OCI-M2 (cell line): ENCODE results near the gene PIP4K2A.
"Not testable (repeated sequence)": the region's sequence is repeated elsewhere in the genome, so short reads cannot be mapped to it uniquely, and the experiment has no call there.

Experiments
- DNase-seq: peaks from one replicate; lab custom pipeline; 2025; ENCODE audit not compliant: unreplicated experiment; lab: John Stamatoyannopoulos, UW

PIP4K2A gene

GRCh38 chr10:22719406-22720042, 5.1 kb upstream of the PIP4K2A start:
- no peak for DNase-seq

DNA sequence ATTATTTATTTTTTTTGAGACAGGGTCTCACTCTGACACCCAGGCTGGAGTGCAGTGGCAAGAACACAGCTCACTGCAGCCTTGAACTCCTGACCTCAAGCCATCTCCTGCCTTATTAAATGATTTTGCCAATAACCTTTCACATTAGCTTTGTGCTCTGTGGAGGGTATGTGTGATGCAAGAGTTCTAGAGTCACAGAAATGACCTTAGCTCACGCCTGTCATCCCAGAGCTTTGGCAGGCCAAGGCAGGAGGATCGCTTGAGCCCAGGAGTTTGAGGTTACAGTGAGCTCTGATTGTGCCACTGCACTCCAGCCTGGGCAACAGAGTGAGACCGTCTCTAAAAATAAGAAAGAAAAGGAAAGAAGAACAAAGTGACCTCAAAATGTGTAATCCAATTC, 4.3 kb upstream of the PIP4K2A start:
- DNase-seq, result not testable (repeated sequence)

DNA sequence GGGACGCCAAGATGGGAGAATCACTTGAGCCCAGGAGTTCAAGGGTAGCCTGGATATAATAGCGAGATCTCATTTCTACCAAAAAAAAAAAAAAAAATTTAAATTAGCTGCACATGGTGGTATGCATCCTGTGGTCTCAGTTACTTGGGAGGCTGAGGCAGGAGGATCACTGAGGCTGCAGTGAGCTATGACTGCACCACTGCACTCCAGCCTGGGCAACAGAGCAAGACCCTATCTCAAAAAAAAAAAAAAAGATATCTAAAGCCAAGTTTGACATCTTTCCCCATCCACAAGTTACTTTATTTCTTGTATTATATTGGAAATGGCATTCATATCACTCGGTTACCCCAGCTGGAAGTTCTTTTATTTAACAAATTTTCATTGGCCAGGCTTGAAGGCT, 3.4 kb upstream of the PIP4K2A start:
- no peak for DNase-seq

- DNase-seq, result no peak
These were observed 2.6 kb upstream of the PIP4K2A start for GRCh38 chr10:22716943-22717342.

DNA sequence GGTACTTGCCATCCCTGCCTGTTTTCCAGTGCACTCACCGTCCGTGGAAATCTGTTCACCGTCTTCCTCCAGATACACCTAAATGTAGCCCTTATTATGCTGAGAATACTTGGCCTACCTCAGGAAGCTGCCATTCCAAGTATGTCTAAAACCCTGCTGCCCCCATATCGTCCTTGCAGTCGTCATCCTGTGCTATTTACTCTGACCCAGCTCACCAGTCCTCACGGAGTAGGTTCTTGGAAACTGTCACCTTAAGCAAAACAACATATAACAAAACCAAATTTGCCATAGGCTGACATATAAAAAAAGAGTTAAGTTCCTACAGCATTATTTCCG, 880 bp upstream of the PIP4K2A start:
- no peak for DNase-seq

DNA sequence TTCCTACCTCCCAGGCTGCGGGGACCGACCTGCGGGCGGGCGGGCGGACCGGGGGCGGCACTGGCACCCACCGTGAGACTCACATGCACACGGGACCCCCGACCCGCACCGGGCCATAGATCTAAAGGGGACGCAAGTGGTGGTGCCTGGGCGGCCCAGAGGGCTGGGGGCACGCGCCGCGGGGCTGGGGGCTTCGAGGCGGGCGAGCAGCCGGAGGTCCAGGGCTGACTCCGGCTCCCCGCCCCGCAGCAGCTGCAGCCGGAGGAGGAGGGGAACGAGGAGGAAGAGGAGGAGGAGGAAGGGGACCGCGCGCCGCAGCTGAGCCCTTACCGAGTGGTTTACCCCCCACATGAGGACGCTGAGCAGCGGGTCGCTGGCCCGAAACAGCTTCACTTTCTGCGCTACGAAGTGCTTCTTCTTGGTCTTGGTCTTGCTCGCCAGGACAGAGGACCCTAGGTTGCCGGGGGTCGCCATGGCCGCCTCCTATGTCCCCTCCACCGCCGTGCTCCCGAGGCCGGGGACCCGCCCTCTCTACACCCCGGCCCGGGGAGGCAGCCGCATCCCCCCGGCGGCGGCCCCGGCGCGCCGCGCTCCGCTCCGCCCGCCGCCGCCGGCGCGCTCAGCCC, 412 bp downstream of the PIP4K2A start:
- DNase-seq, result no peak

GRCh38 chr10:22712956-22713852, 1.2 kb downstream of the PIP4K2A start:
- no peak for DNase-seq

GRCh38 chr10:22712211-22712955, 2.0 kb downstream of the PIP4K2A start:
- no peak for DNase-seq

GRCh38 chr10:22711373-22711772, 3.0 kb downstream of the PIP4K2A start:
- DNase-seq, result no peak

DNA sequence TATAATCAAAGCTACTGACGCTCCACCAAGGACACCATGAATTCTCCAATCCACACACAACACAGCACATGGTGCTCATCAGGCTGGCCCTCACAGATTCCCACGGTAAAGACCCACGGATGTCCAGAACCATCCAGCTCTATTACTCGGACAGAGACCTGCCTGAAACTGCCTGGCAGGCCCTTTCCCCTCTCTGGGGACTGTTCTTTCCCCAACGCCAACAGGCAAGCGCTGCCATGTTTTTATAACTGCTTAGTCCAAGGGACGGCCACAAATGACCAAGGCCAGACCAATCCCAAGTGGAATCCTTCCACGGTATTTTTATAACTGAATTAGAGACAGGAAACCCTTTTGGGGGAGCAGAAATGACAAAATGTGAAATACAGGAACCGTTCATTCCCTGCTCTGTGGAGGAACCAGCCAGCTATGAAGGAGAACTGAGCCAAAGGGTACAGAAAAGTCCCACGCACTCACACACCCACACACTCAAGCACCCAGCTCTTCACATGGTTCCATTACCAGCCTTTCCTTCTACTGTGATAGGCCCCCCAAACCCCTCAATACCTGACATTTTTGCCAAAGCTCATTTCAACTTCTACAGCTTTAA, 4.1 kb downstream of the PIP4K2A start:
- no peak for DNase-seq

DNA sequence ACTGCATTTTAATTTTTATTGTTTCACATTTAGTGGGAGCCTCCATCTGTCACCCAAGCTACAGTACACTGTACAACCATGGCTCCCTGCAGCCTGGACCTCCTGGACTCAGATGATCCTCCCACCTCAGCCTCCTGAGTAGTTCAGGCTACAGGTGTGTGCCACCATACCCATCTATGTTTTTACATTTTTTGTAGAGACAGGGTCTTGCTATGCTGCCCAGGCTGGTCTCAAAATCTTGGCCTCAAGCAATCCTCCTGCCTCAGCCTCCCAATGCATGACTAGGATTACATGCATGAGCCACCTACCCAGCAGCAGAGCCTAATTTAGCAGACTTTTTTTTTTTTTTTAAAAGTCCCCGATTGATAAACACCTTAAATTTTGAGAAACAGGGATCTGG, 5.6 kb downstream of the PIP4K2A start:
- DNase-seq, result no peak

GRCh38 chr10:22705527-22705926, 8.9 kb downstream of the PIP4K2A start:
- no peak for DNase-seq

DNA sequence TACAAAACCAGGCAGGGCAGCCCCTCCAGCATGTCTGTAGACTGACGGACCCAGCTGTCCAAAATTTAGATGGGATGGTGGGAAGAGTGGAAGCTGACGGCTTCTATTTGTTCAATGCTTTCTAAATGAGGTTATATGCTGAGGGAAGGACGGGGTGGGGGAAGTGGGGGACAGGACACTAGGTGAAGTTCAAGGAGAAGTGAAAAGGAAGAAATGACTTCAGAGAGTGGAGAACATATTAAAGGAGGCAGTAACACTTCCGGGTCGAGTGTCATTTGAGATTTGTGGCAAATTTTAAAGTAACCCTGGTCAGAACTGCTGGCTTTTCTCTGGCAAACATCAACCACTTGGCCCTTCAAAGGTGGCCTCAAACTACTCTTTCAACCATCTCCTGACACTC, 9.4 kb downstream of the PIP4K2A start:
- no peak for DNase-seq

- no peak for DNase-seq
These were observed 9.9 kb downstream of the PIP4K2A start for GRCh38 chr10:22704471-22704911.

DNA sequence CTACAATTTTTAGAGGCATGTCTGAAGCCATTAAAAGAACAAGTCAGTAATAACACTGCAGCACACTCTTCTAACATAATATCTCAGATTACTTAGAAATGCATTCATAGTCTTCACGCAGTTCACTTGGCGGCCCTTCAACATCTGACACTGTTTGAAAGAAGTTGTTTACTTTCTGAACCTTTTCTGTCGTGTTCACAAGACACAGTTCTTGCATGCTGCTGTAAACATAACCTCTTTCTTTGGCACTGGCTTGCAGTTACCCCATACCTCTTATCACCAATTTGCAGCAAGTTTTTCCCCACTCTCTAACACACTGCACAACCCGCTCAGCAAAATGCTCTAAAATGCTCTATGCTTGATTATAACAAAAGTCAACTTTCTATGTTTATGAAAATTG, 12.0 kb downstream of the PIP4K2A start:
- DNase-seq, result no peak

- DNase-seq, result no peak
These were observed 13.1 kb downstream of the PIP4K2A start for GRCh38 chr10:22701132-22701826.

DNA sequence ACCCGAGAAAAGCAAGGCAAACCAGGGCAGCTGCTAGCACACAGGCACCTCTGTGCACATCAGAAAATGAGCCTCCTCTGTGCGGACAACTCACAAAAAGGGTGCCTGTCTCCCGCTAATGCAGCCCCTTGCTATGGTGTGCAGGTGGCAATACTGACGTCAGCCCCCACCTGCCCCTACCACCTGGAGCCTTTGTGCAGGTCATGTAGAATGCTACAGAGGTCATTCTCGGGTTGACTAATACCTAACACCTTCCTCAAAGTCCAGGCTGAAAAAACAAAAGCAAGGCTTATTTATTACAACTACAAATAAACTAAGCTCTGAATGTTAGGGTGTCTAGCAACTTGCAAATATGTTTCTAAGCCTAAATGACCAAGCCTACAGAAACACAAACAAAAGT, 13.9 kb downstream of the PIP4K2A start:
- DNase-seq, result no peak

DNA sequence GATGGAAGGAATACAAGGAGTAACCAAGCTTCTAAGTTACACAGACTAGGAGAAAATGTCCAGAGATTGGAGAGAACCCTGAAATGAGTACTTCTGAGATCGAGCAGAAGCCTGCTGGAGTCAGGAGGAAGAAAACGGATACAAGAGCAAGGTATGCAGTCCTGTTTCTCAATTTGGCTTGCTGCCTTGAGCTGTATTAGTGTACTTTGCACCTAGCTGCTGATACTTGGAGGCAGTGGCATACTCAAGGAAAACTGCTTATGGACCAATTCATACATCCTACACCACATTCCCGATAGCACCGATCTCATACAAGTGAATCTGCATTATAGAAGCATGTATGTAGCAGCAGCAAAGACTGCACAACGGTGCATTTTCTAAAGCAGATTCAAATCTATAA, 14.4 kb downstream of the PIP4K2A start:
- DNase-seq, result no peak

- DNase-seq, result no peak
These were observed 15.4 kb downstream of the PIP4K2A start for GRCh38 chr10:22698941-22699440.

DNA sequence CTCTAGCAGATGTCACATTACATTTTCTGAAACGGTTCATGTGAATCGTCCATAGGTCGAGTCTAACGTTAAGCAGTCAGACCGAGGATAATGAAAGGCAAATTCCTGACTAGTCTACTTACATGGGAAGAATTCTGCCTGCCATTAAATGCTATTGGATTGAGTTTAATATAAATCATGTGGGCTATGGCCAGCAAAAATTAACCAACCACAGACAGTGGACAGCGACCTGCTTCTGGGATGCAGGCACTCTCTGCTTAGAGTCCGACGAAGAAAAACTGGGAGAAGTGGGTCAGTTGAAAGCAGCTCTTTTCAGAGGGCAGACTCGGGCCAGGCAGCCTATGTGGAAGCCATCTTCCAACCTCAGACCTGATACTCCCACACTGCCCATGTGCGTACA, 16.6 kb downstream of the PIP4K2A start:
- no peak for DNase-seq
